Renal cortical epithelial cell (primary cell): ENCODE measurements around the gene OBP2A. TPM values are rescaled to one million over a fixed set of nuclear protein-coding genes. Genes with fewer than 3 reads are reported as not detected.

Source experiments
- DNase-seq: peaks from one replicate; pipeline ENCODE4 v3.0.0-alpha.2; 2011; ENCODE audit warnings: low read depth
- total RNA-seq: library from RNA; depleted of rRNA; stranded (reverse); fragments of >200 nt; gene quantifications from 2 replicates; pipeline ENCODE4 v1.2.3, GENCODE V29; 2014

OBP2A gene
- total RNA-seq, 1 donor from 2014 or later = not detected

GRCh38 chr9:135596211-135596610 is 50.3 kb downstream of the OBP2A start:
- no peak for DNase-seq

Other genes with a start within 250 kb of the OBP2A start
- 22.7 and 32.7 TPM in 2 replicates for gene PPP1R26, start 66.3 kb upstream of the OBP2A start, total RNA-seq
- 13.4 and 16.8 TPM in 2 replicates for gene MRPS2, start 45.4 kb upstream of the OBP2A start, total RNA-seq
- gene LCN1, start 24.7 kb upstream of the OBP2A start, total RNA-seq = not detected in 2 replicates
- gene PAEP, start 15.6 kb downstream of the OBP2A start, total RNA-seq = not detected in 2 replicates
- not detected in 2 replicates for gene GLT6D1, start 93.4 kb downstream of the OBP2A start, total RNA-seq
- not detected in 2 replicates for gene LCN9, start 117.2 kb downstream of the OBP2A start, total RNA-seq
- not detected in 2 replicates for gene SOHLH1, start 153.4 kb downstream of the OBP2A start, total RNA-seq
- gene KCNT1, start 156.1 kb downstream of the OBP2A start, total RNA-seq = not detected in 2 replicates